Activated CD8-positive, alpha-beta memory T cell treated with anti-CD3 and anti-CD28 coated beads, Interleukin-2, amount 50 U/mL, for 48 hours (primary cell): ENCODE results near the gene BRIP1.
A peak's percentile ranks its signal among the peaks of the same experiment; 100 is the strongest.
"Not testable (repeated sequence)": the region's sequence is repeated elsewhere in the genome, so short reads cannot be mapped to it uniquely, and the experiment has no call there.

ENCODE experiments used
- DNase-seq: peaks from one replicate; pipeline ENCODE4 v3.0.0-alpha.2; 2020

Gene BRIP1

DNA sequence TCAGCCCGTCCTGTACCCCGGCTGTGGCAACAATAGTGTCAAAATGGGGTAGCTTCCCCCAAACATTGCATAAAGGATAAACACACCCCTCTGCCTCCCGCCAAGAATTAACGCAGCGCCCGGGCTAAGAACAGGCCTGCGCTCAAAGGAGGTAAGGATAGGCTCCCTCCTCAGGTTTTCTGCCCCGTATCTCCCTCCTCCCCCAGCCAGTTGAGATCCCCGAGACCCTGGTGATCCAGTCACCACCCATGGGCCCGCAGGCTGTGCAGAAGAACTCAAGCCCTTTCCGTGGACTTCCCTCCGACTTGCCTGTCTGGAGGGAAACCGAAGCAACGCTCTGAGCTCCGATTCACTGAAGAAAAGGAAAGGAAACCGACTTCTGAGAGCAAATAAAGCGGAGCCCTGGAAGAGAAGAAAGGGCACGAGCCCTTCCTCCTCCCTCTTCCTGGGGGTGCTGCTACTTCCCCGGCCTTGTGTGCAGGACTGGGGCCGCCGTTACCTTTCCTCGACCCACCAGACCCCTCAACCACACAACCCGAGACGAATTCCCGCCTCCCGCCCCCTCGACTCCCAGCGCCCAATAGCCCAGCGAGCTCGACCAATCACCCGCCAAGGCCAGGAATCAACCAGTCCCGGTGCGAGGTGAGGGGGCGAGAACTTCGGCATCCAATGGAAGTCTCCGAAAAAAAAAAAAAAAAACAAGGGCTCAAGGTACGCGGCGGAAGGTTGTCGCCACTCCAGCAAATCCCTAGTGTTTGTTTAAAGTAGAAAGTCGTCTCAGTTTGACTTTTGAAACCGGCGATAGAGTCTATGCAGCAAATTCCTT lies at the start of gene BRIP1:
Gene BRIP1 (minus strand): TSS at position 554 of the 826 bp plus-strand sequence. CDS start 1,989 bp downstream, outside the sequence.
- peak; percentile 90 for DNase-seq

DNA sequence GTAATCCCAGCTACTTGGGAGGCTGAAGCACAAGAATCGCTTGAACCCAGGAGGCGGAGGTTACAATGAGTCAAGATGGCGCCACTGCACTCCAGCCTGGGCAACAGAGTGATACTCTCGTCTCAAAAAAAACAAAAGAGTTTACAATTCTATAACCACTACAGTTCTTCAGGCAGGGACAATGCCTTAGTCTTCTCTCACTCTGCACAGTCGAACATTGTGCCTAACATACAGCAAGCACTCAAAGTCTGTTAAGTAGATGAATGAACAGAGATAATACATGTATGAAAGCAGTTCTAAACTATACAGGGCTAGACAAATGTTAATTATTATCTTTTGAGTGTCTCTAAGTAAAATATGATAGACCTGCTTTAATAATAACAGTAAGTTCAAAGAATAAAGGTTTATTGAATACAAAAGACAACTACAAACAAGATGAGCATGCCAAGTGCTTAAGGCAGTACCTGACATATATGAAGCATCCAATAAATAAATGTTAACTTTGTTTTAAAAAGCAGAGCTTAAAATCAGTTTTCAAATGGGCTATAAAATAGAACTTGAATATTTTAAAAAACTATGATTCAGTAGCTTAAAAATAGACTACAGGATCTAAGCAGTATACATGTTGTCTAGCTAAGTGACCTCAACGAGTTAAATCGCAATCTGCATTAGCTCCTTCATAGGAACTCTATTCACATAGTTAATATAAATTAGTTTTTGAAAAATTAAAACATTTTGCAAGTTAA lies 45.1 kb upstream of the BRIP1 start:
- DNase-seq = no peak

DNA sequence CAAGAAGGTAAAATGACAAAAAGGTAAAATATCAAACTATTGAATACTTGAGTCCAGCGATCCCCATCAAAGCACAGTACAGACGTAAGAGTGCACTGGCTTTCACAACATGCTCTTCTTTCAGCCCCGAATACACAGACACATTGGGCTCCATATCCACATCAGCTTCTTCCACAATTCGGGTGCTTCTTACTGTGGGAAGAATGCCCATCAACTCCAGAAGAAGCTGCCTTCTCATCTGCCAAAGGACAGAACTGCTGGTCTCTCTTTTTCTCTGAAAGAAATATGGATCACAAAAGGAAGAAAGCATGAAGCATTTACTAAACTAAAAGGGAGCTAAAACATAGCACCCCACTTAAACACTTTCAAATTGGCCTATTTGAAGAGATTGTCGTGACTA lies 44.0 kb upstream of the BRIP1 start:
- no peak for DNase-seq

DNA sequence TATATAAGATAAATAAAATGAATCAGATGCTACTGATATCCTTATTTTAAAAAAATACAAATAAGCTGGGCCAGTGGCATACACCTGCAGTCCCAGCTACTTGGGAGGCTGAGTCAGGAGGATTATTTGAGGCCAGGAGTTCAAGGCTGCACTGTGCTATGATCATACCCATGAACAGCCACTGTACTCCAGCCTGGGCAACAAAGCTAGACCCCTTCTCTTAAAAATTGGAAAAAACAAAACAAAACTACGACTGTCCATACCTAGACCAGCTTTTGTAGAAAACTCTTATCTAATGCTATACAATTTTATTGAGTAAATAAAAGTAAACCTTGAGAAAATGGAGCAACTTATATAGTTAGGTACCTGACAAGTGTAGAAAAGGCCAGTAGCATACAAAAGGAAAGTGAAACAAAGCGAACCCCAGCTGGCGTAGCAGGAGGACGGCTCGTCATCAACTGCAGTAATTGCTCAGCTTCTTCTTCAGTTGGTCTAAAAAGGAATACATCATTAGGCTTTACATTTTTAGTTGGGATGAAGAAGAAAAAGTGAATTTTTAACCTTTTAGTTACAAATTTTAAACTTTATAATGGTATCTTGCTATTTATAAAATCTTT lies 40.9 kb upstream of the BRIP1 start:
- no peak for DNase-seq

- DNase-seq = no peak
Observed at GRCh38 chr17:61903251-61903650, 39.9 kb upstream of the BRIP1 start.

DNA sequence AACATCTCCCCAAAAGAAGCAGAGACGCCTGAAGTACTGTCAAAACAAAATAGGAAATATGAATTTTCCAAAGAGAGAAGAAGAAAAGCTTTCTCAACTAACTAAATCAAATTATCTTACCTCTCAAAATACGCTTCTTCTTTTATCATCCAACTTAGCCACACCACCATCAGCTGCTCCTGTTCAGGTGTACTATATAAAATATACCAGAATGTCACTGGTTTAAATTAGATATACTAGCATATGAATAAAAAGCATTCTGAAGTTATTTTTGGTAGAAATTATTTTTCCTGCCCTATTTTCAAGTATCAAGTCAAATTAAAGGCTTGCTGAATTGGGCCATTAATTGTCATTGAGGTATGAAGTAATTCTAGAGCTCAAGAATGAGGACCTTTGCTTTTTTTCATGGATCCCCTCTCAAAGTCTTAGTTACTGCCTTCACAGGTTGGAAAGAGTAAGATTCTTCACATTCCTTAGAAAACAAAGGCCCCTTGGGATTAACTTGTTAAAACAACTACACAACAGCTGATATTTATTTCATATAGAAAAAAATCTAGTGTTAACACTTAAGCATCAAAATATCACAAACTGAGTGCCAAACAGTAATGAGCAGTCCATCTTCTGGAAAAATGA lies 34.3 kb upstream of the BRIP1 start:
- DNase-seq = no peak

DNA sequence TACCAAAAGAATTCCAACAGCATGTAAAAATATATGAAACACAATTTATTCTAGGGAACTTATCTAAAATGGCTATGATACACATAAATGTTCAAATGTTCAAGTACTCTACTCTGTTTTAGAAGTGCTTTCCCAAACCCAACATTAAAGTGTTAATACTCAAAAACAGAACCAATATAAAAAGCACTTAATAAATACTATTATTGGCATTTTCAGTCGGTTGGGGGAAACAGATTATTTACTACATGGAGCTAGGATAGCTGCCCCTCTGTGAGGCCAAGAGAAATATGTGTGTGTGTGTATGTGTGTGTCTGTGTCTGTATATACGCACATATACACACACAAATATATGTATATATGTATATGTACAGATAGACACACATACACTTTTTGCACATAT lies 32.1 kb upstream of the BRIP1 start:
- DNase-seq = no peak

DNA sequence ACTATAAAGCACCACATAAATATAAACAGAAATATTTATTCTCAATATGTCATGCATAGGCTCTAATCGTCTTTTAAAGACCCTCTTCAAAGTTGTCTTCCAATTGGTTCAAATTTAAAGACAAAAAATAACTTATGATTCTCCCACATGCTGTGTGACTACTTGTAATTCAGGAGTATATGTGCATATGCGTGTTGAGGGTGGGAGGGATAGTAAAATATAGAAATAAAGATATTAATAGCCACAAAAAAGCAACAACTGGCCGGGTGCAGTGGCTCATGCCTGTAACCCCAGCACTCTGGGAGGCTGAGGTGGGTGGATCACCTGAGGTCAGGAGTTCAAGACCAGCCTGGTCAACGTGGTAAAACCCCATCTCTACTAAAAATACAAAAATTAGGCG lies 31.0 kb upstream of the BRIP1 start:
- DNase-seq = not testable (repeated sequence)

- DNase-seq = not testable (repeated sequence)
Observed at GRCh38 chr17:61887733-61888132, 24.4 kb upstream of the BRIP1 start.

GRCh38 chr17:61885865-61886264 lies 22.5 kb upstream of the BRIP1 start:
- DNase-seq = not testable (repeated sequence)

GRCh38 chr17:61884864-61885263 lies 21.5 kb upstream of the BRIP1 start:
- no peak for DNase-seq

- DNase-seq = no peak
Observed at GRCh38 chr17:61880589-61881102, 17.3 kb upstream of the BRIP1 start.

GRCh38 chr17:61878984-61879612 lies 15.8 kb upstream of the BRIP1 start:
- DNase-seq = no peak

DNA sequence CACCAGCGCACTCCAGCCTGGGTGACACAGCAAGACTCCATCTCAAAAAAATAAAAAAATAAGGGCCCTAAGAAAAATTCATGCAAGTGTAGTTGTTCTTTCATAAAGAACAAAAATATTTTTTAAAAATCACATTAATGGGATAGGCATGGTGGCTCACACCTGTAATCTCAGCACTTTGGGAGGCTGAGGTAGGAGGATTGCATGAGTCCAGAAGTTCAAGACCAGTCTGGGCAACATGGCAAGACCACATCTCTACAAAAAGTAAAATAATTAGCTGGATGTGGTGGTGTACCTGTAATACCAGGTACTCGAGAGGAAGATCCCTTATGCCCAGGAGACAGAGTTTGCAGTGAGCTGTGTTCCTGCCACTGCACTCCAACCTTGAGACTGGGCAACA lies 15.2 kb upstream of the BRIP1 start:
- DNase-seq = no peak

DNA sequence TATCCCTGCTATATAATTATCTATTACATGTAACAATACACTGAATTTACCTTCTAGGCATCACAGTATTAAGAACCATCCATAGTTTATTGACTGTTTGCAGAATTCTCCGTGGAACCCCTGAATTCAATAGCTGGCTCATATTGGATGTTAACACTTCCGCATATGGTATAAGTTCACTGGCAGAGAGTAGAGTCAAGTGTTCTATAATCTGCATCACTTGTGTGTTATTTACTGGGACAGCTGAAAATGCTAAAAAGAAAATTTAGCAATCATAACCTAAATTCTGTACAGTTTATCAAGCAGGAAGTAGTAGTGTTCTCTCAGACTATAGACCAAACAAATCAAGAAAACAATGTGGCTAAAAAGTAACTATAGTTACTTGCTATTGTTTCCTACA lies 14.5 kb upstream of the BRIP1 start:
- no peak for DNase-seq

DNA sequence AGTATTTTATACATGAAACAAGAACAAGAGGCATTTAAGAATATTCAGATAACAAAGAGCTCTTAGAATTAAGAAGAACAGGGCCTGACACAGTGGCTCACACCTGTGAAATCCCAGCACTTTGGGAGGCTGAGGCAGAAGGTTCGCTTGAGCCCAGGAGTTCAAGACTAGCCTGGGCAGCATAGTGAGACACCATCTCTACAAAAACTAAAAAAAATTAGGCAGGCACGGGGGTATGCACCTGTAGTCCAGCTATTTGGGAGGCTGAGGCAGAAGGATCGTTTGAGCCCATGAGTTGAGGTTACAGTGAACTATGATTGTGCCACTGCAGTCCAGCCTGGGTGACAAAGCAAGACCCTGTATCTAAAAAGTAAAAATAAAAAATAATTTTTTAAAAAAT lies 12.5 kb upstream of the BRIP1 start:
- no peak for DNase-seq

DNA sequence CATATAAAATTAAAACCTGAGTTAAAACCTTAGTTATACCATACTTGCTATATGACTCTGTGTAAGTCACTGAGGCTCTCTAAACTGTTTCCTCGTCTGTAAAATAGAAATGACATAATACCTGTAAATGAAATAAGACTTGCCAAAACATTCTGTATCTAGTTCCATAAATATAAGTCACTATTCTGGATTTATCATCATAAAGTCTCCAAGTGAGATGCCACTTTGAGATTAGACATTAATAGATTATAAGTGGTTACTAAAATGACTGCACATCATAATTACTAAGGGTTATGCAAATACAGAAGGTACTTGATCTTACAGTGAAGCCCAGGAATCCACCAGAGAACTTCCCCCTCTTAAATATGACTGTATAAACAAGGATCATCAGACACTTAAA lies 12.0 kb upstream of the BRIP1 start:
- DNase-seq = no peak

DNA sequence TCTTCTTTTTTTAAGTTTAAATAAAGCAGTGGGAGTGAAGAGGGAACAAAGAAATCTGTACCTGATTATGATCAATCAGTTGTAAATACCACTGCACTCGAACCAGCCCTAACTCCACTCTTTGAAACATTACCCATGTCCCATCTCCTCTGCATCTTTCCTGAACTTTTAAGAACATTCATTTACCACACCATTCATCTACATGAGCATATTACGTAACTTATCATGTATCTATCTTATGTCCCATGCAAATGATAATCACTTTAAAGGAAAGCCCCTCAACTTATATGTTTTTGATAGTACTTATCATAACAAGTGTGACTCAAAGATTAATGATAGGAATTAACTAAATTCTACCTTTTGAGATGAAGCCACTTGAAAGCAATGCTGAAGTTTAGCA lies 10.7 kb upstream of the BRIP1 start:
- no peak for DNase-seq

- DNase-seq = no peak
Observed at GRCh38 chr17:61872099-61872498, 8.8 kb upstream of the BRIP1 start.

GRCh38 chr17:61869138-61869537 lies 5.8 kb upstream of the BRIP1 start:
- DNase-seq = no peak

GRCh38 chr17:61868074-61868473 lies 4.7 kb upstream of the BRIP1 start:
- DNase-seq = no peak

DNA sequence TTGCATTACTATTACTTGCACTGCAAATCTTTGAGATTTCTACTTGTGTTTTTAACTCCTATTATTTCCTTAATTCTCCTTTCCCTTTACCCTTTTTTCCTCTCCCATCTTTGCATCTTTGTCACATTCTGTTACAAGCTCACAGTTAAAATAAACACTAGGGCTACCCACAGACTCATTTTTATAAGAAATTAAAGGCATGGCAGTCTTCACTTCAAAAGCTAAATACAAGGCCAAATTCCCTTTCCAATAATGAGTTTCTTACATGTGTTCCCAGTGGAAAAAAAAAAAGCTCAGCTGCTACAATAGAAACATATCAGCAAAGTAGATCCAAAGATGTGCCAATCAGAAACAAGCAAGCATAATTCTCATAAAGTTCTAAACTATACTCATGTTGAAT lies 3.7 kb upstream of the BRIP1 start:
- DNase-seq = no peak

- DNase-seq = no peak
Observed at GRCh38 chr17:61863801-61864126, 436 bp upstream of the BRIP1 start.
